SJCRH30 (cell line): ENCODE results near the gene PBX4. TPM values are rescaled to one million over a fixed set of nuclear protein-coding genes. Genes with fewer than 3 reads are reported as not detected.

Experiments
- DNase-seq, 2 experiments: peaks; one replicate each; pipeline ENCODE4 v3.0.0-alpha.2; 2015 to 2020
- H3K27ac ChIP-seq: fragments of 250-450 bp; sonication (Bioruptor Pico); 2 replicates; pipeline ENCODE4 v1.5.1; 2020; ENCODE audit warnings: mild to moderate bottlenecking, moderate library complexity
- H3K27me3 ChIP-seq: fragments of 250-450 bp; sonication (Bioruptor Pico); 2 replicates; pipeline ENCODE4 v1.5.1; 2020; ENCODE audit warnings: mild to moderate bottlenecking, moderate library complexity
- H3K36me3 ChIP-seq: fragments of 250-450 bp; sonication (Bioruptor Pico); 2 replicates; pipeline ENCODE4 v1.5.1; 2020; ENCODE audit warnings: mild to moderate bottlenecking, moderate library complexity
- H3K4me1 ChIP-seq: fragments of 250-450 bp; sonication (Bioruptor Pico); 2 replicates; pipeline ENCODE4 v1.5.1; 2020; ENCODE audit warnings: mild to moderate bottlenecking, moderate library complexity
- H3K4me3 ChIP-seq: fragments of 250-450 bp; sonication (Bioruptor Pico); 2 replicates; pipeline ENCODE4 v1.5.1; 2020; ENCODE audit warnings: mild to moderate bottlenecking, moderate library complexity
- H3K9me3 ChIP-seq: fragments of 250-450 bp; sonication (Bioruptor Pico); replicated peaks from 2 replicates; pipeline ENCODE4 v1.5.1; 2020; ENCODE audit warnings: mild to moderate bottlenecking, moderate library complexity
- total RNA-seq: library from RNA; depleted of rRNA; stranded (reverse); fragments of >200 nt; shearing (Covaris generic); gene quantifications from 2 replicates; pipeline ENCODE4 v1.2.3, GENCODE V29; 2014

PBX4 gene
- total RNA-seq, 1 experiment from 2014 or later, result 3.6 TPM

DNA sequence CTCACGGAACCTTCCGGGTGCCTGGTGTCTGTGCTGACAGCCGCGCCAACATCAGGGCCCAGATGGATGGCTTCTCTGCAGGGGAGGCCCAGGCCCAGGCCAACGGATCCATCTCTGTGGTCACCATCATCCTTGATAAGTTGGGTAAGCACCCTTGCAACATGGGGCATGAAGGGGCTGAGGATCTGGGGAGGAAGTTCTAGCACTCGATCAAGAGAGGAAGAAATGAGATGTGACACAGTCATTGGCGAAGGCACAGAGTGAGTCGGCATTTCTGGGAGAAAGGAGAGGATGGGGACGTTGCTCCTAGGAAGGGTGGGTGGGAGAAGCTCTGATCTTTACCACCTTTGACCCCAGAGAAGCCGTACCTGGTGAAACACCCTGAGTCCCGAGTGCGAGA is 76.0 kb downstream of the PBX4 start:
- Histone ChIP-seq H3K4me3 (no peak overlapping the region), H3K4me1 (peaks cover 5% of the 10 kb centered on the region; the same call in 1 of the 2 replicates), H3K36me3 (no peaks in the 10 kb centered on the region), H3K9me3 (no peaks in the 10 kb centered on the region), H3K27ac (no peak overlapping the region), H3K27me3 (no peaks in the 10 kb centered on the region)
- no peak for DNase-seq

DNA sequence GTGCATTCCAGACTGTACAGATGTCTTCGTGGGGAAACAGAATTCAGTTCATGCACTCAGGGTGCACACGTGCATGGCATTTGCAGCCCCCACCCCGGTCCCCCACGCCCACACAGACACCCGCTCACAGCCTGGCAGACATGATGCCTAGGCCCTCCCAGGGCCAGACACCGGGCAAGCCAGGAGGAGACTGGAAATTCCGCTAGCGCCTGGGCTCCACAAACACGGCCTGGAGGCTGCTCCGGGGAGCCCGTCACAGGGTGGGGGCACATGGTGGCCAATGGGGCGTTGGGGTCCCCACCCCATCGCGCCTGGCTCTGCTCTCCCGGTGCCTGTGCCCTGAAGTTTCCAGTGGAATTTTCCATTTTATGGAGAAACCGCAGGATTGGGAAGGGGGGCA is 76.9 kb downstream of the PBX4 start:
- DNase-seq, result no peak
- Histone ChIP-seq H3K9me3 (no peaks in the 10 kb centered on the region), H3K4me1 (peaks cover 5% of the 10 kb centered on the region; the same call in 1 of the 2 replicates), H3K27me3 (no peaks in the 10 kb centered on the region), H3K36me3 (no peaks in the 10 kb centered on the region), H3K4me3 (no peak overlapping the region), H3K27ac (no peak overlapping the region)

GRCh38 chr19:19540715-19541515 is 77.6 kb downstream of the PBX4 start:
- Histone ChIP-seq H3K4me1 (peaks cover 5% of the 10 kb centered on the region; the same call in 1 of the 2 replicates), H3K9me3 (no peaks in the 10 kb centered on the region), H3K36me3 (no peaks in the 10 kb centered on the region), H3K27me3 (no peaks in the 10 kb centered on the region), H3K4me3 (no peak overlapping the region), H3K27ac (no peak overlapping the region)
- DNase-seq, result no peak

DNA sequence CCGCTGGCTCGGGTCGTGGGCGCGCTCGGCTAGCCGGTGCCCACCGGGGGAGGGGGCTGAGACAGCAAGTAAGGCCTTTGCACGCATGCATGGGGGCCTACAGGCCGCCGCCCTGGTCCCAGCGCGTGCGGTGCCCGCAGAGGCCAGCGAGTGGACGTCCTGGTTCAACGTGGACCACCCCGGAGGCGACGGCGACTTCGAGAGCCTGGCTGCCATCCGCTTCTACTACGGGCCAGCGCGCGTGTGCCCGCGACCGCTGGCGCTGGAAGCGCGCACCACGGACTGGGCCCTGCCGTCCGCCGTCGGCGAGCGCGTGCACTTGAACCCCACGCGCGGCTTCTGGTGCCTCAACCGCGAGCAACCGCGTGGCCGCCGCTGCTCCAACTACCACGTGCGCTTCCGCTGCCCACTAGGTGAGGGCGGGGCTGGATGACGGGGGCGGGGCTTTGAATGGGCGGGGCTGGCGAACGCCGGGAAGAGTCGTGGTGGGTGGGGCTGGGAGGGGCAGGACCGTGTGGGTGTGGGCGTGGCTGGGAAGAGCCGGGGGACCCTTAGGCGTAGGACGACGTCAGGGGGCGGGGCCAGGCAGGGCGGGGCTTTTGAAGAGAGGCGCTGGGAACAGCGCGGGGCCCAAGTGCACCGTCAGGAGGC is 78.3 kb downstream of the PBX4 start:
- no peak for DNase-seq
- Histone ChIP-seq H3K27me3 (no peaks in the 10 kb centered on the region), H3K27ac (no peak overlapping the region), H3K4me3 (no peak overlapping the region), H3K9me3 (no peaks in the 10 kb centered on the region), H3K4me1 (peaks cover 5% of the 10 kb centered on the region; the same call in 1 of the 2 replicates), H3K36me3 (no peaks in the 10 kb centered on the region)

DNA sequence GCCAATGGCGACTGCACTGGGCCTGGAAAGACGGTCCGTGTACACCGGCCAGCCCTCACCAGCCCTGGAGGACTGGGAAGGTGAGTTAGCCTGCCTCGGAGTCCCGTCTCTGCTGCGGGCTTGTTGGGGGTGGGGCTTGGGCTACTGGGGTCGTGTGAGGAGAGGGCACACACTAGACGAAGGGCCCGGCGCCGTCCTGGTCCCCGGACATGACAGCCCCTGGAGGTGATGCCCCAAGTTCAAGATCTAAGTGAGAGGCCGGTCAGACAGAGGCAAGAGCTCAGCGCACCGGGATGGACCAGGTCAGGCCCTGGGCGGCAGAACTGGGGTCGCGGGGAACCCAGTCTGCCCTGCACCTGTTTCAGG is 78.8 kb downstream of the PBX4 start:
- H3K27me3 ChIP-seq, result no peaks in the 10 kb centered on the region
- no peak overlapping the region for H3K27ac ChIP-seq
- peaks cover 5% of the 10 kb centered on the region; the same call in 1 of the 2 replicates for H3K4me1 ChIP-seq
- no peak overlapping the region for H3K4me3 ChIP-seq
- no peaks in the 10 kb centered on the region for H3K36me3 ChIP-seq
- no peaks in the 10 kb centered on the region for H3K9me3 ChIP-seq
- DNase-seq, result no peak

DNA sequence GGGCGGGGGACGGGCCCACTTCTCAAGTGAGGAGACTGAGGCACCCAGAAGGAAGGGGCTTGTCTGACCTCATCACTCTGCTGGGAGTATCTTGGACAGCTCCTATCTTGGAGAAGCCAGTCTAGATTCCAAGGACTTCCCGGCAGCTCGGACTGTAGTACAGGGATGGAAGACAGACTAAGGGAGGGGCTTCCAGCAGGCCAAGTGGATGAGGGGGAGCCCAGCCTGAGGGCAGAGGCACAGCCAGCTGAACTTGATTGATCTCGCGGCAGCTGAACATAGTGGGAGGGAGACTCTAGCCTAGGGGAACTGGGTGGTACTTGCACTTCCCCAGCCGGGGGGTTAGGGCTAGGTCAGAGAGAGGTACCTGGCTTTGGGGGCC is 79.7 kb downstream of the PBX4 start:
- H3K27me3 ChIP-seq, result no peaks in the 10 kb centered on the region
- peaks cover 5% of the 10 kb centered on the region; the same call in 1 of the 2 replicates for H3K4me1 ChIP-seq
- H3K36me3 ChIP-seq, result no peaks in the 10 kb centered on the region
- H3K27ac ChIP-seq, result no peak overlapping the region
- no peaks in the 10 kb centered on the region for H3K9me3 ChIP-seq
- peak overlapping the region; percentile 49 for H3K4me3 ChIP-seq
- DNase-seq, result no peak

DNA sequence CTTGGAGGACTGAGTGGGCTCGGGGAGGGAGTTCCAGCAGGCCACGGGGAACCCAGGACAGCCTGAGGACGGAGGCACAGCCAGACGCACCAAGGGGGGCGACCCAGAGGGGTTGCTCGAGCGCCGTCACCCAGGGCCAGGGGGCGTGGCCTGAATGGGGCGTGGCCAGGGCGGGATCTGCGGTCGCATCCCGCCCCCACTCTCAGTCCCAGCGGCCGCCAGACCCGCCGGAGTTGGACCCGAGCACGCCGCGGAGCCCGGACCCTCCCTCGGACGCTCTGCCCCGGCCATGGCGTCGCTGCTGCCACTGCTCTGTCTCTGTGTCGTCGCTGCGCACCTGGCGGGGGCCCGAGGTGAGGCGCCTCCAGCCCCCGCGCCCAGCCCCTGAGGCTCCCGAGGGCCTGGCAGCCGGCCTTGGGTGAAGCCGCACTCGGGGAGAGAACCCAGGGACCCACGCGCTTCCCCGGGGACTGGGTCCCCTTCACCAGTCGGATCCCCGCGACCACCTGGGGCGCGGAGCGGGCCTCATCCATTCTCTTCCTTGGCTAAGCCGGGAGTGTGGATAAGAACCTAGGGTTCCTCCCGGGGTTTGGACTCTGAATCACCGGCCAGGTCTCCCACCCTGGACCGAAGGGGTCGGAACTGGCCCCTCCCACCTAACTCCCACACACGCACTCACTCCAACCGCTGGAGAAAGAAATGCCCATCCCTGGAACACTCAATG is 80.3 kb downstream of the PBX4 start, which contains the start of gene CILP2:
Gene CILP2, plus strand, starts transcription at position 205 of the 724 bp plus-strand sequence. Its CDS starts 85 bp downstream, at position 290.
- H3K36me3 ChIP-seq, result no peaks in the 10 kb centered on the region
- peaks cover 5% of the 10 kb centered on the region; the same call in 1 of the 2 replicates for H3K4me1 ChIP-seq
- H3K4me3 ChIP-seq, result peak within 1 kb of the TSS; percentile 49
- DNase-seq, result peak; percentile 65 to 66
- H3K27ac ChIP-seq, result no peak within 1 kb of the TSS
- H3K9me3 ChIP-seq, result no peaks in the 10 kb centered on the region
- H3K27me3 ChIP-seq, result no peaks in the 10 kb centered on the region

- Histone ChIP-seq H3K4me1 (peaks cover 5% of the 10 kb centered on the region; the same call in 1 of the 2 replicates), H3K9me3 (no peaks in the 10 kb centered on the region), H3K36me3 (no peaks in the 10 kb centered on the region), H3K27ac (no peak overlapping the region), H3K27me3 (no peaks in the 10 kb centered on the region), H3K4me3 (no peak overlapping the region)
- DNase-seq, result no peak
Observed at GRCh38 chr19:19537075-19538048, 81.1 kb downstream of the PBX4 start.

DNA sequence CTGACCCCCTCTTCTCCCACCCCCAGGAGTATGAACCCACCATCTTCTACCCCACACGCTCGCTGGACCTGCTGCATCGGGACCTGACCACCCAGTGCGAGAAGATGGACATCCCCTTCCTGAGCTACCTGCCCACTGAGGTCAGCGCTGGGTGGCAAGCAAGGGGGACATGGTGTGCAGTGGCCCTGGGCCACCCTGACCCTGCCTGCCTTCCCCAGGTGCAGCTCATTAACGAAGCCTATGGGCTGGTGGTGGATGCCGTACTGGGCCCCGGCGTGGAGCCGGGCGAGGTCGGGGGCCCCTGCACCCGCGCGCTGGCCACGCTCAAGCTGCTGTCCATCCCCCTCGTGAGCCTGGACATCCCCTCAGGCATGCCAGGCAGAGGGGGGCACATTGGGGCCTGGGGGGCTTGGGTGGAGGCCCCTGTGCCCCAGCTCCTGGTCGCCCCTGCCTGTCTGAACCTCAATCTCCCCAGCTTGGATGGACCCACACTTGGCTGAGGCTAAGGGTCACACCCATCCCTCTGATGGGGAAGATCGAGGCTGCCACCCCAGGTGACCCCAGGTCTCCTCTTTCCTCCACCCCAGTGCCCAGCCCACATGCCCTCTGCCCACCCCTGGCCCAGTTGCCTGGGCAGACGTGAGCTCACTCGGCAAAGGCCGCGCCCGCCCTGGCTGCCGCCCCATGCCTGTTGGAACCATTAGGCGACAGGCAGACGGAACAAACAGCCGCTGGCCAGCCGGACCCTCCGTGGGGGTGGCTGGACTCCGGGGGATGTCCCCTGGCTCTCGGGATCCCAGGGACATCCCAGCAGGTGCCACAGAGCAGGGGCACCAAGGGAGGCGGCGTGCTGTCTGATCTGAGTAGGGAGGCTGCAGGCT is 82.9 kb downstream of the PBX4 start:
- H3K9me3 ChIP-seq, result no peaks in the 10 kb centered on the region
- H3K4me1 ChIP-seq, result peaks cover 5% of the 10 kb centered on the region; the same call in 1 of the 2 replicates
- H3K4me3 ChIP-seq, result no peak overlapping the region
- H3K27ac ChIP-seq, result no peak overlapping the region
- H3K27me3 ChIP-seq, result no peaks in the 10 kb centered on the region
- H3K36me3 ChIP-seq, result no peaks in the 10 kb centered on the region
- no peak for DNase-seq

GRCh38 chr19:19534556-19535265 is 83.8 kb downstream of the PBX4 start:
- H3K4me1 ChIP-seq, result peaks cover 5% of the 10 kb centered on the region; the same call in 1 of the 2 replicates
- no peak overlapping the region for H3K4me3 ChIP-seq
- DNase-seq, result no peak
- no peaks in the 10 kb centered on the region for H3K36me3 ChIP-seq
- no peak overlapping the region for H3K27ac ChIP-seq
- H3K9me3 ChIP-seq, result no peaks in the 10 kb centered on the region
- H3K27me3 ChIP-seq, result no peaks in the 10 kb centered on the region

DNA sequence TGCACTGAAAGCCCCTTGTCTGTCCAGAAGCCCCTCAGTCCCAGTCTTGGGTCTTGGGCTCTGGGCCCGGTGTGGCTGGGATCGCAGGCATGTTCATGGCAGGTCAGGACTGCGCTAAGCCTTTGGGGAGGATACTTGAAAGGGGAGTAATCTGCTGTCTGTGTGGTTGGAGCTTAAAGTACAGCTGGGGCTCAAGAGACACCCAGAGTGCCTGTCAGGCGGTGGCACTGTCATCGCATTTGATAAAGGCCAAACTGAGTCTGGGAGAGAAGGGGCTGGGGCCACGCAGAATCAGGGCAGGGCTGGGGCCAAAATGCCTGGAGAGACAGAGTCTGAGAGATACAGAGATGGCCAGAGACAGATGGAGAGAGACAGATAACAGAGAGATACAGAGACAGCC is 84.6 kb downstream of the PBX4 start:
- Histone ChIP-seq H3K4me1 (peaks cover 5% of the 10 kb centered on the region; the same call in 1 of the 2 replicates), H3K36me3 (no peaks in the 10 kb centered on the region), H3K9me3 (no peaks in the 10 kb centered on the region), H3K27ac (no peak overlapping the region), H3K27me3 (no peaks in the 10 kb centered on the region), H3K4me3 (no peak overlapping the region)
- DNase-seq, result no peak

GRCh38 chr19:19532806-19533701 is 85.4 kb downstream of the PBX4 start:
- Histone ChIP-seq H3K36me3 (no peaks in the 10 kb centered on the region; the same call in 1 of the 2 replicates), H3K4me1 (no peaks in the 10 kb centered on the region), H3K27ac (no peak overlapping the region), H3K9me3 (no peaks in the 10 kb centered on the region), H3K4me3 (no peak overlapping the region), H3K27me3 (no peaks in the 10 kb centered on the region)
- no peak for DNase-seq
